Mesenchymal stem cell (in vitro differentiated cells and primary cell): ENCODE measurements around the gene DONSON.
"Not testable (repeated sequence)": the region's sequence is repeated elsewhere in the genome, so short reads cannot be mapped to it uniquely, and the experiment has no call there.

Source experiments
- DNase-seq: peaks from one replicate; pipeline ENCODE4 v3.0.0-alpha.2; 2013
- H2AFZ ChIP-seq: one replicate; pipeline ENCODE4 v1.6.1; 2013; ENCODE audit warnings: low read depth, mild to moderate bottlenecking, control low read depth, inconsistent platforms, low read length, moderate library complexity
- H2AK5ac ChIP-seq: 2 replicates; pipeline ENCODE4 v1.6.1; 2013; ENCODE audit warnings: low read length, moderate library complexity, mild to moderate bottlenecking, inconsistent platforms; ENCODE audit not compliant: severe bottlenecking
- H2BK120ac ChIP-seq: one replicate; pipeline ENCODE4 v1.6.1; 2013; ENCODE audit warnings: low read depth, mild to moderate bottlenecking, inconsistent platforms, low read length, moderate library complexity
- H2BK12ac ChIP-seq, 2 experiments: one replicate each; pipeline ENCODE4 v1.6.1; 2013; ENCODE audit warnings: inconsistent platforms in 2 of 2, low read length in 2 of 2, mild to moderate bottlenecking in 2 of 2, moderate library complexity in 2 of 2, control low read depth in 1 of 2
- H2BK15ac ChIP-seq: one replicate; pipeline ENCODE4 v1.6.1; 2013; ENCODE audit warnings: mild to moderate bottlenecking, low read depth, inconsistent platforms; ENCODE audit not compliant: poor library complexity, severe bottlenecking
- H2BK5ac ChIP-seq: 2 replicates; pipeline ENCODE4 v1.6.1; 2013; ENCODE audit warnings: low read depth, mild to moderate bottlenecking, low read length, control low read depth, inconsistent platforms; ENCODE audit not compliant: poor library complexity, severe bottlenecking
- H3K14ac ChIP-seq, 2 experiments: one replicate each; pipeline ENCODE4 v1.6.1; 2013; ENCODE audit warnings: inconsistent platforms in 2 of 2, low read length in 2 of 2, control low read depth in 1 of 2, mild to moderate bottlenecking in 1 of 2, moderate library complexity in 1 of 2
- H3K18ac ChIP-seq, 2 experiments: one replicate each; pipeline ENCODE4 v1.6.1; 2013; ENCODE audit warnings: inconsistent platforms in 2 of 2, low read length in 2 of 2, control low read depth in 1 of 2, low read depth in 1 of 2, mild to moderate bottlenecking in 1 of 2
- H3K23ac ChIP-seq, 2 experiments: one replicate each; pipeline ENCODE4 v1.6.1; 2013; ENCODE audit warnings: inconsistent platforms in 2 of 2, low read length in 2 of 2, mild to moderate bottlenecking in 2 of 2, moderate library complexity in 2 of 2, control low read depth in 1 of 2
- H3K27ac ChIP-seq: 2 replicates; pipeline ENCODE4 v1.5.1; 2013; ENCODE audit warnings: mild to moderate bottlenecking, moderate library complexity, low read length, control low read depth, inconsistent platforms; ENCODE audit not compliant: poor library complexity, severe bottlenecking
- H3K27me3 ChIP-seq, 2 experiments: 2 replicates each; pipeline versions ENCODE4 v1.6.1 to v1.7.0; 2013; ENCODE audit warnings: low read length in 2 of 2, mild to moderate bottlenecking in 2 of 2, moderate library complexity in 2 of 2, control low read depth in 1 of 2, inconsistent platforms in 1 of 2; ENCODE audit not compliant: control insufficient read depth in 1 of 2, insufficient read depth in 1 of 2
- H3K36me3 ChIP-seq, 2 experiments: 2 replicates each; pipeline versions ENCODE4 v1.6.1 to v1.7.0; 2013; ENCODE audit warnings: low read length in 2 of 2, control low read depth in 1 of 2, inconsistent platforms in 1 of 2, low read depth in 1 of 2, mild to moderate bottlenecking in 1 of 2; ENCODE audit not compliant: insufficient read depth in 2 of 2, control insufficient read depth in 1 of 2
- H3K4ac ChIP-seq, 2 experiments: one replicate each; pipeline ENCODE4 v1.6.1; 2013; ENCODE audit warnings: inconsistent platforms in 2 of 2, low read length in 2 of 2, mild to moderate bottlenecking in 2 of 2, moderate library complexity in 2 of 2, control low read depth in 1 of 2, low read depth in 1 of 2
- H3K4me1 ChIP-seq: 2 replicates; pipeline ENCODE4 v1.6.1; 2013; ENCODE audit warnings: low read depth, low read length, control low read depth; ENCODE audit not compliant: control insufficient read depth, insufficient read depth
- H3K4me2 ChIP-seq: 2 replicates; pipeline ENCODE4 v1.6.1; 2013; ENCODE audit warnings: low read length, mild to moderate bottlenecking, inconsistent platforms; ENCODE audit not compliant: poor library complexity, severe bottlenecking
- H3K4me3 ChIP-seq, 2 experiments: 2 replicates each; pipeline versions ENCODE4 v1.5.1 to v1.7.0; 2013; ENCODE audit warnings: low read length in 2 of 2, mild to moderate bottlenecking in 2 of 2, control low read depth in 1 of 2, low read depth in 1 of 2; ENCODE audit not compliant: insufficient read depth in 1 of 2
- H3K79me1 ChIP-seq: replicated peaks from 2 replicates; pipeline ENCODE4 v1.6.1; 2013; ENCODE audit warnings: mild to moderate bottlenecking, control low read depth, low read length, inconsistent platforms; ENCODE audit not compliant: poor library complexity, severe bottlenecking
- H3K9ac ChIP-seq: 2 replicates; pipeline ENCODE4 v1.7.0; 2013; ENCODE audit warnings: mild to moderate bottlenecking, low read length, moderate library complexity
- H3K9me3 ChIP-seq: 2 replicates; pipeline ENCODE4 v1.7.0; 2013; ENCODE audit warnings: mild to moderate bottlenecking, low read length; ENCODE audit not compliant: control insufficient read depth
- H4K8ac ChIP-seq: one replicate; pipeline ENCODE4 v1.6.1; 2013; ENCODE audit warnings: inconsistent platforms, mild to moderate bottlenecking, low read length, moderate library complexity
- H4K91ac ChIP-seq: one replicate; pipeline ENCODE4 v1.6.1; 2013; ENCODE audit warnings: mild to moderate bottlenecking, low read length, inconsistent platforms
- whole genome bisulfite sequencing: methylation state at CpG from one replicate; pipeline ENCODE4 v1.1.7; 2013; ENCODE audit warnings: mixed read lengths; 5-methylcytosine and 5-hydroxymethylcytosine counted together

Gene DONSON

GRCh38 chr21:33619726-33620125, 31.2 kb upstream of the DONSON start:
- Histone ChIP-seq H3K18ac (no peak overlapping the region), H3K14ac (no peak overlapping the region), H3K27me3 (no peaks in the 10 kb centered on the region), H3K23ac (no peak overlapping the region), H3K27ac (no peak overlapping the region), H2BK5ac (no peak overlapping the region), H3K9ac (no peak overlapping the region), H3K4me3 (no peak overlapping the region), H2BK12ac (no peak overlapping the region), H3K79me1 (peaks cover 4% of the 10 kb centered on the region), H2BK120ac (no peak overlapping the region), H3K4ac (no peak overlapping the region), H3K9me3 (no peaks in the 10 kb centered on the region), H2BK15ac (no peak overlapping the region), H2AFZ (no peak overlapping the region), H2AK5ac (no peak overlapping the region), H3K36me3 (peaks cover 18 to 71% of the 10 kb centered on the region in 2 experiments), H3K4me1 (no peaks in the 10 kb centered on the region), H4K8ac (no peak overlapping the region), H3K4me2 (no peak overlapping the region), H4K91ac (no peak overlapping the region)
- no peak for DNase-seq
- 96% methylated on average over 4 of the region's 4 CpGs for whole genome bisulfite sequencing

DNA sequence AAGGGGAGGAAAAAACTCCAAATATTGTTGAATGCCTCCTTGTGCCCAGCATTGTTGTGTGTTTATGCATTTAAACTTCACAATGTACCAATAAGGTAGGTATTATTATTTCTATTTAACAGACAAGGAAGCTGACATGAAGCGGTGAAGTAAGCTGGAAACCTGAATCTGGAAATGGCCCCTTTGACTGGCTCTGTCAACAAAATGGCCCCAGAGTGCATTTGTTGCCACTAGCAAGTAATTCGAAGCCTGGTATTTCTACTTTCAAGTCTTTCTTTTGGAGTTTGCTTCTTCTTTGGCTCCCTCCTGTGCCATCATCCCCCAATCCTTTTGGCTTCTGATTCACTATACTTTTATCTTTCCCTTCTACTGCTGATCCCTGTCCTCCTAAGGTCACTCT, 29.9 kb upstream of the DONSON start:
- no peaks in the 10 kb centered on the region for H3K4me1 ChIP-seq
- no peak overlapping the region for H2BK120ac ChIP-seq
- no peaks in the 10 kb centered on the region for H3K27me3 ChIP-seq
- DNase-seq = no peak
- H2AK5ac ChIP-seq = no peak overlapping the region
- no peak overlapping the region for H3K4ac ChIP-seq
- H4K8ac ChIP-seq = no peak overlapping the region
- no peak overlapping the region for H3K4me3 ChIP-seq
- no peaks in the 10 kb centered on the region for H3K9me3 ChIP-seq
- H3K79me1 ChIP-seq = peaks cover 1% of the 10 kb centered on the region
- H2AFZ ChIP-seq = no peak overlapping the region
- H3K23ac ChIP-seq = no peak overlapping the region
- H2BK5ac ChIP-seq = no peak overlapping the region
- WGBS = 97% methylated on average over 2 of the region's 2 CpGs
- H2BK12ac ChIP-seq = no peak overlapping the region
- H4K91ac ChIP-seq = no peak overlapping the region
- no peak overlapping the region for H3K14ac ChIP-seq
- peaks cover 14 to 67% of the 10 kb centered on the region in 2 experiments for H3K36me3 ChIP-seq
- H3K27ac ChIP-seq = no peak overlapping the region
- no peak overlapping the region for H3K9ac ChIP-seq
- H3K18ac ChIP-seq = no peak overlapping the region
- H2BK15ac ChIP-seq = no peak overlapping the region
- H3K4me2 ChIP-seq = no peak overlapping the region

GRCh38 chr21:33617565-33617964, 29.1 kb upstream of the DONSON start:
- 97% methylated on average over 11 of the region's 11 CpGs for WGBS
- H2AFZ ChIP-seq = not testable (repeated sequence)

DNA sequence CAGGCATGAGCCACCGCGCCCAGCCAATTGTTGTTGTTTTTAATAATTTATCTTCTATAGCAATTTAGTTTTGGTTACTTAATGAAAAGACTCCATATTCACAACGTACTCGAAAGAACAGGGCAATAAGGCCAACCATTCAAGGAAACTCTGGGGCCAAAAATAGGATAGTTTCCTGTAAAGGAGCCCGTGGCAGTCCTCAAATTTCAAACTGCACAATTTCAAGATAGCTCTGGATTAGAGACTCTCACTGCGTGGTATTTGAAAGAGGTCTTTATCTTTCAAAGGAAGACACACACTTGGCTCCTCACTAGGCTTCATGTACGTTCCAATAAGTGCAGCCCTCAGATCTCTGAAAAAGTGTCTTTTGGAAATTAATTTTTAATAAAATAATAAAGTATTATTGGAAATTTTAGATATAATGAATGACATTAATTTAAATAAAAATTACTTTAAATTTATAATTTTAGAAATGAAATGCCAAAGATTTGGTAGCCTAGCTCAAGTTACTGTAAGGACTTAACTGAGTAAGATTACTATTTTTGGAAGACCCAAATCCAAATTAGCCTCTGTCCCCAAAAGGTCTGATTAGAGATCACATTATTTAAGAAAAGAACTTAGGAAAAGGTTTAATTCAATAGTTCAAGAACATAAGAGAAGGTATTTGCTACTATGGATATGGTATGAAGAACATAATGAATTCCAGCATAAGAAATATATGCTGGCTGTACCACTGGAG, 22.7 kb upstream of the DONSON start:
- DNase-seq = no peak
- whole genome bisulfite sequencing = 95% methylated on average over 3 of the region's 7 CpGs
- Histone ChIP-seq H4K91ac (no peak overlapping the region), H2BK120ac (no peak overlapping the region), H3K23ac (no peak overlapping the region), H3K4me2 (no peak overlapping the region), H3K27me3 (no peaks in the 10 kb centered on the region), H2BK5ac (no peak overlapping the region), H3K79me1 (peaks cover 2% of the 10 kb centered on the region), H3K9me3 (no peaks in the 10 kb centered on the region), H3K14ac (no peak overlapping the region), H4K8ac (no peak overlapping the region), H3K4ac (no peak overlapping the region), H3K4me1 (no peaks in the 10 kb centered on the region), H2BK15ac (no peak overlapping the region), H2AFZ (no peak overlapping the region), H3K18ac (no peak overlapping the region), H3K36me3 (peaks cover 17 to 52% of the 10 kb centered on the region in 2 experiments), H3K27ac (no peak overlapping the region), H3K4me3 (no peak overlapping the region), H2AK5ac (no peak overlapping the region), H2BK12ac (no peak overlapping the region), H3K9ac (no peak overlapping the region)

More at GRCh38 chr21:33617565-33617964, 29.1 kb upstream of the DONSON start:
- not testable (repeated sequence) for H2AK5ac ChIP-seq, H3K18ac ChIP-seq, H2BK5ac ChIP-seq, H3K14ac ChIP-seq, H3K4me1 ChIP-seq, H3K9me3 ChIP-seq, DNase-seq, H3K79me1 ChIP-seq, H2BK120ac ChIP-seq, H2BK15ac ChIP-seq, H3K23ac ChIP-seq, H3K4me3 ChIP-seq, H3K27ac ChIP-seq, H4K8ac ChIP-seq, H3K27me3 ChIP-seq, H3K9ac ChIP-seq, H2BK12ac ChIP-seq, H3K4me2 ChIP-seq, H4K91ac ChIP-seq, H3K4ac ChIP-seq
- peaks cover 18 to 69% of the 10 kb centered on the region in 2 experiments for H3K36me3 ChIP-seq
